GM12891 (cell line): ENCODE results near the gene TFB1M.
A peak's percentile ranks its signal among the peaks of the same experiment; 100 is the strongest.
"Not testable (repeated sequence)": the region's sequence is repeated elsewhere in the genome, so short reads cannot be mapped to it uniquely, and the experiment has no call there.

Experiments used
- DNase-seq: peaks from one replicate; pipeline ENCODE4 v3.0.0; 2011; ENCODE audit warnings: low spot score; ENCODE audit not compliant: insufficient read length
- FAIRE-seq: peaks from 2 replicates; lab custom pipeline; 2011; peaks lifted over from hg19 to GRCh38; lab: Jason Lieb, UNC
- PAX5 ChIP-seq: IDR thresholded peaks from 2 replicates; pipeline ENCODE4 v1.6.1; 2011; ENCODE audit warnings: low read length, moderate library complexity, mild to moderate bottlenecking; ENCODE audit not compliant: insufficient read depth, severe bottlenecking
- POLR2A ChIP-seq: IDR thresholded peaks from 2 replicates; pipeline ENCODE4 v1.6.1; 2011; ENCODE audit warnings: low read depth, low read length, control low read depth
- POLR2AphosphoS5 ChIP-seq: IDR thresholded peaks from 2 replicates; pipeline ENCODE4 v1.6.1; 2011; ENCODE audit warnings: low read depth, low read length, control low read depth
- POU2F2 ChIP-seq: IDR thresholded peaks from 2 replicates; pipeline ENCODE4 v1.6.1; 2011; ENCODE audit warnings: low read depth, mild to moderate bottlenecking, control low read depth, low read length, moderate library complexity
- SPI1 ChIP-seq: IDR thresholded peaks from 2 replicates; pipeline ENCODE4 v1.6.1; 2011; ENCODE audit warnings: low read depth, low read length, control low read depth
- TAF1 ChIP-seq: IDR thresholded peaks from 2 replicates; pipeline ENCODE4 v1.6.1; 2011; ENCODE audit warnings: low read depth, low read length, control low read depth

Gene TFB1M

DNA sequence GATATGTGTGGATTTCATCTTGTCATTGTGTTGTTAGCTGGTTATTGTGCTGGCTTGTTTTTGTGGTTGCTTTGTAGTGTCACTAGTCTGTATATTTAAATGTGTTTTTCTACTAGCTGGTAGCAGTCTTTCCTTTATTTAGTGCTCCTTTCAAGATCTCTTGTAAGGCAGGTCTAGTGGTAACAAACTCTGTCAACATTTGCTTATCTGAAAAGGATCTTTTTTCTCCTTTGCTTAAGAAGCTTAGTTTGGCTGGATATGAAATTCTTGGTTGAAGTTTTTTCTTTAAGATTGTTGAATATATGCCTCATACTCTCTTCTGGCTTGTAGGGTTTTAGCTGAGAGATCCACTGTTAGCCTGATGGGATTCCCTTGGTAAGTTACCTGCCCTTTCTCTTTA is 32.7 kb upstream of the TFB1M start:
- no peak for TF ChIP-seq SPI1
- TF ChIP-seq POLR2A, result no peak
- no peak for TF ChIP-seq POU2F2
- no peak for TF ChIP-seq POLR2AphosphoS5
- no peak for TF ChIP-seq TAF1
- TF ChIP-seq PAX5, result no peak
- DNase-seq (no peak), FAIRE-seq (no peak)

DNA sequence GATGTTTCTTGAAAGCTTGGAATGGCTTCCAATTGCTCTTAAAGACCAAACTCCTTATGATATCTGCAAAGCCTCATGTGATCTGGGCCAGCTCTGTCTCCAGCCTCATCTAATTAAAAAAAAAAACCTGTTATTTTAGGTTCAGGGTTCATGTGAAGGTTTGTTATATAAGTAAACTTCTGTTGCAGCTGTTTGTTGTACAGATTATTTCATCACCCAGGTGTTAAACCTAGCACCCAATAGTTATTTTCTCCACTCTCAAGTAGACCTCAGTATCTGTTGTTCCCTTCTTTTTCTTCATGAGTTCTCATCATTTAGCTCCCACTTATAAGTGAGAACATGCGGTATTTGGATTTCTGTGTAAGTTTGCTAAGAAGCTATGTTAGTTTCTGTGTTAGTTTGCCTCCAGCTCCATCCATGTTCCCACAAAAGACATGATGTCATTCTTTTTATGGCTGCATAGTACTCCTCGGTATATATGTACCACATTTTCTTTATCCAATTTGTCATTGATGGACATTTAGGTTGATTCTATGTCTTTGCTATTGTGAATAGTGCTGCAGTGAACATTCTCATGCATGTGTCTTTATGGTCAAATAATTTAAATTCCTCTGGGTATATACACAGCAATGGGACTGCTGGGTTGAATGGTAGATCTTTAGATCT is 30.2 kb upstream of the TFB1M start:
- TF ChIP-seq TAF1 (no peak), POLR2AphosphoS5 (no peak), PAX5 (no peak)
- DNase-seq (no peak), FAIRE-seq (no peak)

DNA sequence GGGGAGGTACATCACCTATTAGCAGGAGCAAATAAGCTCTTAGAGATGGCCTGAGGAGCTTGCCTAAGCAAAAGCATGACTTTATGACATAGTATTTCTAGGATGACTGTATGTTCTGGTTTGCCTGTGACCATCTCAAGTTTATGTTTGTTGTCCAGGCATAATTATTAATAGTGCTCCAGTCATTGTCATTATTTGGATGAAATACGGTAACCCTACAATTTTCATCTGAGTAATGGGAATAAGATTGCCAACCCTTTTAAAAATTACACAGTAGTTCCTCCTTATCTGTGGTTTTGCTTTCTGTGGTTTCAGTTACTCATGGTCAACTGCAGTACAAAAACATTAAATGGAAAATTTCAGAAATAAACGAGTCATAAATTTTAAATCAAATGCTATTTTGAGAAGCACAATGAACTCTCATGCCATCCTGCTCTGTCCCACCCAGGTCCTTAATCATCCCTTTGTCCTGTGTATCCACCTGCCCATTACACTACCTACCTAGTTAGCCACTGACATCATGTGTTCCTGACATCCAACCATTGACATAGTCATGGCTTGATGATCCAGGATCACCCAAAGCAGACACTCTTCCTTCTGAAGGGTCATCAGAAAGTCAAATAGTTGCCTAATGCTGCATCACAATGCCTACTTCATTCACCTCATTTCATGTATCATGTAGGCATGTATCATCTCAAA is 27.0 kb upstream of the TFB1M start:
- no peak for DNase-seq
- TF ChIP-seq SPI1, result no peak
- TF ChIP-seq POU2F2, result no peak
- TF ChIP-seq POLR2A, result no peak
- no peak for TF ChIP-seq TAF1
- TF ChIP-seq PAX5, result no peak
- TF ChIP-seq POLR2AphosphoS5, result no peak
- FAIRE-seq, result peak; percentile 81

DNA sequence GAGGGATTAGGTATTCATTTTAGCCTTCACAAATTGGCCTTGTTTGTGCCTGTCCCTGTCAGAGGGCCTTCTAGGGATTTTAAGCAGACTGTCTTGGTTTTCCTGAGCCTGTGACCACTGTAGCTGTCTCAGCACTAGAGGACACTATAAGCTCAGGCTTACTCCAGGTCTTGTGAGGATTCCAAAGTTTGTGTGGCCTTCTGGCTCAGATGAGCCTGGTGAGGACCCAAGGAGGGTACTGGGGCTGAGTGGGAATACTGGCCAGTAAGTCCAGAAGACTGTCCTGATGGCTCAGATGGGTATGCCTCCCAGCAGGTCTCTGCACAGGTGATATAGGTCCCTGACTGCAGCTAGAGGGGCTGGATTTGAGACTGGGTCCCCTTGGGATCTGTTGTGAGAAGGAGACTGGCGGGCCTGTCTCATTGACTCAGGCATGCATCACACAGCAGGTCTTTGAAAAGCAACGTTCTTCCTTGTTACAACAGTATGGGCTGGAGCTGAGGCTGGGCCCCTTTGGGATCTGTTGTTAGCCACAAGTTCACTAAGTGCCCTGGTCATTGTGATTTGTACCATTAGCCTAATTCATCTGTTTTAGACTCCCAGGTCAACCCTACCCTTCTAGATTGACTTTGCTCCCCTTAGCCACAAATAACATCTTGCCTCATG is 26.3 kb upstream of the TFB1M start:
- FAIRE-seq (peak; percentile 41), DNase-seq (no peak)
- TF ChIP-seq SPI1 (no peak), POLR2AphosphoS5 (no peak)

DNA sequence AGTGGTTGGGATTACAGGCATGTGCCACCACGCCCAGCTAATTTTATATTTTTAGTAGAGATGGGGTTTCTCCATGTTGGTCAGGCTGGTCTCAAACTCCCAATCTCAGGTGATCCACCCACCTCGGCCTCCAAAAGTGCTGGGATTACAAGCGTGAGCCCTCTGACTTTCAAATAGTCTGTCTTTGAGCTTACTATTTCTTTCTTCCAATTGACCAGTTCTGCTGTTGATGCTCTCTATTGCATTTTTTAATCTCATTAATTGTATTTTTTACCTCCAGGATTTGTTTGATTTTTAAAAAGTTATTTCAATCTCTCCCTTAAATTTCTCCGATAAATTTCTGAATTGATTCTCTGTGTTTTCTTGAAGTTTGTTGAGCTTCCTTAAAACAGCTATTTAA is 25.6 kb upstream of the TFB1M start:
- FAIRE-seq, result not testable (repeated sequence)

DNA sequence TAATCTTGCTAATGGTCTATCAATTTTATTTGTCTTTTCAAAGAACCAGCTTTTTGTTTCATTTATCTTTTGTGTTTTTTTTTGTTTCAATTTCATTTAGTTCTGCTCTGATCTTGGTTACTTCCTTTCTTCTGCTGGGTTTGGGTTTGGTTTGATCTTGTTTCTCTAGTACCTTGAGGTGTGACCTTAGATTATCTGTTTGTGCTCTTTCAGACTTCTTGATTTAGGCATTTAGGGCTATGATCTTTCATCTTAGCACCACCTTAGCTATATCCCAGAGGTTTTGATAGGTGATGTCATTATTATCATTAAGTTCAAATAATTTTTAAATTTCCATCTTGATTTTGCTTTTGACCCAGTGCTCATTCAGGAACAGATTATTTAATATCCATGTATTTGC is 24.0 kb upstream of the TFB1M start:
- not testable (repeated sequence) for FAIRE-seq, DNase-seq

More for the DNA sequence above, 25.6 kb upstream of the TFB1M start:
- not testable (repeated sequence) for DNase-seq

DNA sequence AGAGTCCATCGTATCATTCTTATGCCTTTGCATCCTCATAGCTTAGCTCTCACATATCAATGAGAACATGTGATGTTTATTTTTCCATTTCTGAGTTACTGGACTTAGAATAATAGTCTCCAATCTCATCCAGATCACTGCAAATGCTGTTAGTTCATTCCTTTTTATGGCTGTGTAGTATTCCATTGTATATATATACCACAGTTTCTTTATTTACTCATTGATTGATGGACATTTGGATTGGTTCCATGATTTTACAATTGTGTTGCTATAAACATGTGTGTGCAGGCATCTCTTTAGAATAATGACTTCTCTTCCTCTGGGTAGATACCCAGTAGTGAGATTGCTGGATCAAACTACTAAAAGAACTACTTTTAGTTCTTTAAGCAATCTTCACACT is 21.0 kb upstream of the TFB1M start:
- DNase-seq, result no peak
- TF ChIP-seq POLR2A (no peak), TAF1 (no peak), POLR2AphosphoS5 (no peak), SPI1 (no peak), PAX5 (no peak), POU2F2 (no peak)
- no peak for FAIRE-seq

DNA sequence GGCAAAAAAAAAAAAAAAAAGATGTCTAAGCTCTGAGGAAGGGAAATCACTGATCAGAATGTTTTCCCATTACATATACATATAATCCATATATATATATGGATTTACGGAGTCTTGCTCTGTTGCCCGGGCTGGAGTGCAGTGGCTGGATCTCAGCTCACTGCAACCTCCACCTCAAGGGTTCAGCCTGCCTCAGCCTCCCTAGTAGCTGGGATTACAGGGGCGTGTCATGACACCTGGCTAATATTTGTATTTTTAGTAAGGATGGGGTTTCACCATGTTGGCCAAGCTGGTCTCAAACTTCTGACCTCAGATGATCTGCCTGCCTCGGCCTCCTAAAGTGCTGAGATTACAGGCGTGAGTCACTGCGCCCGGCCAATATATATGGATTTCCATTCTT is 19.8 kb upstream of the TFB1M start:
- not testable (repeated sequence) for FAIRE-seq, DNase-seq

DNA sequence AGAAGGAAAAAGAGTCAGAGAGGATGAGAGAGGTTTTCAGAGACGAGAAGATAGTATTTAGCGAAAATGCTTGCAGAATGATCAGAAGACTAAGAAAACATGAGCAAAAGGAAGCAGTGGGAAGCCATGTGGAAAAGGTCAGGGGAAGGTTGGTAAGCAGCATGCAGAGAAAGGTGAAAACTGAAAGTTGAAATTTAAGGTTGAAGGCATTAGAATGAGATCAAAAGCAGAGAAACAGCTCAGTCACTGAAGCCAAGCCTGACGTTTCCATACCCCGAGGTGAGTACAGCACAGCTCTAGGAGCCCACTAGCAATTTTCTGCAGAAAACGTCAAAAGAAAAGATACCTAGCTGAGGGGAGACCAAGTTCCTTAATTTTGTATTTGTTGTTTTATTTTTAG is 19.1 kb upstream of the TFB1M start:
- FAIRE-seq (peak; percentile 67), DNase-seq (no peak)
- TF ChIP-seq TAF1 (no peak), POLR2A (no peak), POLR2AphosphoS5 (no peak), PAX5 (no peak), POU2F2 (no peak), SPI1 (no peak)

DNA sequence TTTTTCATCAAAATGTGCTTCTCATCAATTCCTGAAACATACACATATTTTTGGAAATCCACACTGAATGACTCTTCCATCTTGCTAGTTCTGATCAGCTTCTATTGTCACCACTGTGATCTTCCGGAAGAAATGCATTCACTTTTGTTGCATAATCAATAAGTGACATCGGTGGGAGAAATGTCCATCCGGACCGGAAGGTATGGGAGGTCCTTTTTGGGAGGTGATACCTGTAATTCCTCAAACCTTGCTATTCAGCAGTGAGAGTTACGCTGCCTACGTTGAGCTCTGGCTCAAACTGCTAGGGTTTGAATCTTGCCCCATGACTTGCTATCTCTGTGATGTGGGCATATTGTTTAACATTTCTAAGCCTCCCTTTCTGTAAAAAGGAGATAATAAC is 16.6 kb upstream of the TFB1M start:
- TF ChIP-seq SPI1 (no peak), POU2F2 (no peak), POLR2AphosphoS5 (no peak), POLR2A (no peak), TAF1 (no peak)
- DNase-seq, result no peak
- FAIRE-seq, result no peak
